GM21528 (cell line): ENCODE data around the gene ZNF417.
"Not testable (repeated sequence)": the region's sequence is repeated elsewhere in the genome, so short reads cannot be mapped to it uniquely, and the experiment has no call there.

Experiments
- ATAC-seq: cut with Tn5 transposase; IDR thresholded peaks from one replicate; pipeline ENCODE4 v1.9.1; 2021; ENCODE audit warnings: mild to moderate bottlenecking, moderate library complexity; ENCODE audit not compliant: unreplicated experiment, low FRiP score

Gene ZNF417

DNA sequence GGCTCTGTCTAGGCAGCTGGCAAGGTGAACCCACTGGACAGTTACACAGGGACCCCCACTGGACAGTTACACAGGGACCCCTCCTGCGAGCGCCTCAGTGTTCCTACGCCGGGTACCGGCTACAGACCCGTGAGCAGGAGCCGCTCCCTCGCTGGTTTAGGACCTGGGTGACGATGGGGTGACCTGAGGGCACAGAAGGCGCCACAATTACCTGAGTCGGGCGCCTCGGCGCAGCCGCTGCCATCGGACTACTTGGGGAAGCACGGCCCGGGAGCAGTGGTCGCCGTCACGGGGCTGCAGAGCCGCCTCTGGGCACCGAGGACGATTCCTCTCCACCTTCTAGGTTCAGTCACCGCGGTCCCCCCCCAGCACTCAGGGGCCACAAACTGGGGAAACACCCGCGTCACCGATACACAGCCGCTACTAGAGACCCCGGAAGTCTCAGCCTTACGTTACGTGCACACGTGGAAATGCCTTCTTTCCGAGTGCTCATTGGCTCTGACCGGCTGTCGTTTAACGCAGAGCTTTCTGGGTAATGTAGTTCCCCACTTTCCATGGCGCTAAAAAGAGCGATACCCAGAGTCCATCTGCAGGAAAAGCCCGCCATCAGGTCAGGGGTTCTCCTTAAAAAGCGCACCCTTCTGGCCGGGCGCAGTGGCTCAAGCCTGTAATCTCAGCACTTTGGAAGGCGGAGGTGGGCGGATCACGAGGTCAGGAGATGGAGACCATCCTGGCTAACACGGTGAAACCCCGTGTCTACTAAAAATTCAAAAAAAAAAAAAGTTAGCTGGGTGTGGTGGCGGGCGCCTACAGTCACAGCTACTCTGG lies at the start of gene ZNF417:
Gene ZNF417 (minus strand): TSS at position 425 of the 828 bp plus-strand sequence. CDS start 181 bp downstream, at position 244.
- ATAC-seq = peak; percentile 96

DNA sequence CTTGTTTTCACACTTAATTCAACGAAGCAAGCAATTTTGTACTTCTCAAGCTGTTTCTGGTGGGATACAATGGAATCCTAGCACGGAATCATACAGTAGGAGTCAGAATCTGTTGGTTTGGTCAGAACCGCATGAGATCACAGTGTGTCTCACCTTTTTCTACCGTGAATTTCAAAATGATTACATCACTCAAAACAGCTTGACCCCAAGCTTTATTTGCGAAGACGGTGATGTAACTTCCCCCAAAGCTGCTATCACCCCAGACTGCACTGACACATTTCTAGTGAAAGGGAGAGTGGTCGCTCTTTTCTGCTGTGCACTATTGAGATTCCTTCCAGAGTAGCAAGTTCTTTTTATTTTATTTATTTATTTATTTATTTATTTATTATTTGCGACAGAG lies 48.4 kb upstream of the ZNF417 start:
- ATAC-seq = no peak

DNA sequence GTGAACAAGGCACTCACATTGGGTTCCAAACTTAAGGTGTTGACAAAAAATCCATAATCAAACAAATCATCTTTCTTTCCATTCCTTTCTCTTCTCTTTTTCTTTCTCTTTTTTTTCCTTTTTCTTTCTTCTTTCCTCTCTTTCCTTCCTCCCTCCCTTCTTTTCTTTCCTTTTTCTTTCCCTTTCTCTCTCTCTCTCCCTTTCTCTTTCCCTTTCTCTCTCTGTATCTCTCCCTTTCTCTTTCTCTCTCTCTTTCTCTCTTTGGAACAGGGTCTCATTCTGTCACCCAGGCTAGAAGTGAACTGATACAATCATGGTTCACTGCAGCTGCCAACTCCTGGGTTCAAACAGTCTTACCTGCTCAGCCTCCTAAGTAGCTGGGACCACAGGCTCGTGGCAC lies 45.4 kb upstream of the ZNF417 start:
- no peak for ATAC-seq

DNA sequence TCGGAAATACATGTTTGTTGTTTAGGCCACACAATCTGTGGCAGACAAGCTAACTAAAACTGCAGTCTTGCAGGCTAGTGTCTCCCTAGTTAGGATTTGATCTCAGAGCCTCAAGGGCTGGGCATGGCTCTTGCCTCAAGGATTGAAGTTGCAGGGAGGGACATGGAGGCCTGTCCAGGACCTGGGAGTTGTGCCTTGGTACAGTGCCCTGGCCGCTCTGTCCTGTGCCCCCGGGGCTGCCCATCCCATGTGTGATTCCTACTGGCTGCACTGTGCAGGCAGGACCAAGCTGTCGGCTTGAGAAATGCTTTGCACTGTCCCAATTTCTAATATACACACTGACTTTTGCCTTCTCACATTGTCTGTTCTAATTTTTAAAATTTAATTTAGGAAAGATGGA lies 38.6 kb upstream of the ZNF417 start:
- no peak for ATAC-seq

DNA sequence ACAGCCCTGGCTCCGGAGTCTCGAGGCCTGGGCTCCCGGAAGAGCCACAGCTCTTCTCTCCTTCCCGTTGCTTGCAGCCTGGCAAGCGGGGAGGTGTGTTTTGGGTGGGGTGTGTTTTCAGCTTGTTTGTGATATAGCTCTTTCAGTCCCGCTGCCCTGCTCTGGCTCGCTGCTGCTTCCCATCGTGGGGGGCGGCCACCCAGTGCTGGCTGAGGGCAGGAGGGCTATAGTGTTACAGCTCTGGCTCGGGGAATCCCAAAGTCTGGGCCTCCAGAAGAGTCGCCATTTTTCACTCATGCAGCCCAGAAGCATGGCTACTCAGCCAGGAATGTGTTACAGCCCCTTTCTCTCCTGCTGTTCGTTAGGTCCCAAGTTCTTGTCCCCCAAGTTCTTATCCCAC lies 33.3 kb upstream of the ZNF417 start:
- no peak for ATAC-seq

- no peak for ATAC-seq
These were observed 32.9 kb upstream of the ZNF417 start for GRCh38 chr19:57949296-57949695.

DNA sequence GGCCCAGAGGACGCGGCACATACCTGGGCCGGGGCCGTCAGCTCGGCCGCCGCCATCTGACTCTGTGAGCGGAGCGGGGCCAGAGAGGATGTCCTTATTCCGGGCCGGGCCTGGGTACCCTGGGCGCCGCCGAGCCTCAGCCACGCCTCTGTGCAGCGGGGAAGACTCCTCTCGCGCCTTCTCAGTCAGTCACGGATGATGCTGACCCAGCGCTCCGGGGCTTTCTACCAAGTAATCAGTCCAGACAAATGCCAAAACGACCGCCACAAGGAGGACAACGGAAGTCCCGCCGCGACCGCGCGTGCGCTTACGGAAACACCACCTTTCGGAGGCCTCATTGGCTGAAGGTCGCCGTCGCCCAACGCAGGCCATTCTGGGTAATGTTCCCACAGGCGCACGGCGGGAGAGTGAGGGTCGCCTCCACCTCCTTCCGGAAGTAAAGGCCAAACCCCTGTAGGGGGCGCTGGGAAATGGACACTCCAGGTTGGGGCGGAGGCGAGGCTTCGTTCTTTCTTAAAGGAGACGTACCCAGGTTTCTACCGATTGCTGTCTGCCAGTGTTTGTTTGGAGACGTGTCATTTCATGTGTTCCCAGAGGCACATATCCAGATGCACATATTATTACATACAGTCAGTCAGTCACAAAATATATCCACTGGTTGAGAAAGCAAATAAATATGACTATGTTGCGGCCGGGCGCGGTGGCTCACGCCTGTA lies 31.2 kb upstream of the ZNF417 start, which contains the start of gene ZNF256:
Gene ZNF256 (minus strand): TSS at position 288 of the 716 bp plus-strand sequence. CDS start 232 bp downstream, at position 56.
- ATAC-seq = peak; percentile 85

DNA sequence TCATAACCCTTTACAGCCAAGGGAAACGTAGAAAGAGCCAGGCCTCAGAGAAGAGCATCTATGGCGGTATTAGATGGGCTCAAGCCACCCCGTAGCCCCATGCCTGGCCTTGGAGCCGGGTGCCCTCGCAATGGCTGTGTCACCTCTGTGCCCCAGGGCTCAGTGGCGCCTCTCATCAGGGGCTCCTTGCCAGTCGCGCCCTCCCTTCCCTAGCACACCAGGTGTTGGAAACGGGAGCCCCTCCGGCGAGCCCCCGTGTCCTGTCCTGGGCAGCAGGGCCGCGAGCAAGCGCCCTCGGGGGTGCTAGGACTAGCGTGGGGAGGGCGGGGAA lies 30.7 kb upstream of the ZNF417 start:
- peak; percentile 5 for ATAC-seq

- ATAC-seq = no peak
These were observed 29.9 kb upstream of the ZNF417 start for GRCh38 chr19:57946316-57946715.

GRCh38 chr19:57941593-57941992 lies 25.2 kb upstream of the ZNF417 start:
- ATAC-seq = no peak

- no peak for ATAC-seq
These were observed 19.3 kb upstream of the ZNF417 start for GRCh38 chr19:57935731-57936130.

DNA sequence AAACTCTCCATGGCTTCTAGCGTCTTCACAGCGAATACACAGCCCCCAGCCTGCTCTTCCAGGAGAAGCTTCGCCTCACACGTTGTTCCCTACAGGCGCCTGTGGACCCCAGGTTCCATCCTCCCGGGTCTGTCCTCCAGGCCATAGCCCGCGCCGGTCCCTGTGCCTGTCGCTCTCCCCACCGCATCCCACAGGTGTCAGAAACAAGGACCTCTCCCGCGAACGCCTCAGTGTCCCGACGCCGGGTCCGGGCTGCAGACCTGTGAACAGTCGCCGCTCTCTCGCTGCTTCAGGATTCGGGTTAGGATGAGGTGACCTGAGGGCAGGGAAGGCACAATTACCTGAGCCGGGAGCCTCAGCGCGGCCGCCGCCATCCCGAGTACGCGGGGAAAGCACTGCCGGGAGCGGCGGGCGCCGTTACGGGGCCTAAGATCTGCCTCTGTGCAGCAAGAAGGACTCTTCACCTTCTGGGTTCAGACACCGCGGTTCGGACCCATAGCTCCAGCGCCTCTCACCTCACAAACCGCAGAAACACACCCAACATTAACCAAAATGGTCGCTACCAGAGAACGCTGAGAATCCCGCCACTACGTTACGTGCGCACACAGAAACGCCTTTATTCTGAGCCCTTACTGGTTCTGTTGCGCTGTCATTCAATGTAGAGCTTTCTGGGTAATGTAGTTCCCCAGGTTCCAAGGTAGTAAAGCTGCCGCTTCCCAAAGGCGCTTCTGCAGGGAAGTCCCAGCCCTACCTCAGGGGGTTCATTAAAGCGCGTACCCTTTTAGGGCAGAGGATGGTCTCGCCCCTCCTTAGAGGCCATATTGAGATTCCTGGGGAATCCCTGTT lies 18.7 kb upstream of the ZNF417 start, which contains the start of gene ZNF418:
Gene ZNF418 (minus strand): TSS at position 583 of the 846 bp plus-strand sequence. CDS start 1,580 bp downstream, outside the sequence.
- no peak for ATAC-seq

DNA sequence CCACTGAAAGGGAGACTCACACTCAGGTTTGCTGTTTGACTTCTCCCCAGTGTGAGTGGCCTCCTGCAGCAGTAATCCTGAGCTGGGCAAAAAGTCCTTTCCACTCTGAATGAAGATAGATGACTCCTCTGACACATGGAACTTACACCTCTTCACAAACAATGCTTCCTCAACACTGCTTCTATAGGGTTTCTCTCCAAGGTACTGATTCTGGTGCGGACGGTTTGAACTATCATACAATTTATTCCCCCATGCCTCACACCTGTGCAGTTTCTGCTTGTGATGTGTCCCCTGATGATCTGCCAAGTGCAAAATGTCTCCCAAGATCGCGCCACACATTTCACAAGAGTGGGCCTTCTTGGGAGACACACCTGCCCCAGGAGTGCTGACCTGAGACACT lies 11.2 kb upstream of the ZNF417 start:
- no peak for ATAC-seq

- ATAC-seq = no peak
These were observed 1.9 kb downstream of the ZNF417 start for GRCh38 chr19:57914531-57914930.

GRCh38 chr19:57907394-57907793 lies 9.0 kb downstream of the ZNF417 start:
- no peak for ATAC-seq

- ATAC-seq = no peak
These were observed 11.1 kb downstream of the ZNF417 start for GRCh38 chr19:57905258-57905657.

GRCh38 chr19:57903618-57904184 lies 12.7 kb downstream of the ZNF417 start:
- no peak for ATAC-seq

DNA sequence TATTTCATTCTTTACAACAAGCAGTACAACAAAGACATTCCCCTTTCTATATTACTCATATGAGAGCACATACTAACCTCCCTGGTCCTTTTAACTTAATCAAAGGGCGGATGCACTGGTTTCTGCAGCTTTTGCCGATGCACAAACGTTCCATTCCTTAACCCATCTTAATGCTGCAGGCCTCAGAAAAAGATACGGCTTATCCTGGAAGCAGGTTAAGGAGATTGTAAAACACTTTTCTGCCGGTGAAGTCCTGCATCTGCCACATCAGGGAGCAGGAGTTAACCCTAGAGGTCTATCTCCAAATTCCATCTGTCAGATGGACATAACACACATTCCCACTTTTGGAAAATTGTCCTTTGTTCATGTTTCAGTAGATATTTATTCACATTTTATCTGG lies 16.1 kb downstream of the ZNF417 start:
- ATAC-seq = no peak

DNA sequence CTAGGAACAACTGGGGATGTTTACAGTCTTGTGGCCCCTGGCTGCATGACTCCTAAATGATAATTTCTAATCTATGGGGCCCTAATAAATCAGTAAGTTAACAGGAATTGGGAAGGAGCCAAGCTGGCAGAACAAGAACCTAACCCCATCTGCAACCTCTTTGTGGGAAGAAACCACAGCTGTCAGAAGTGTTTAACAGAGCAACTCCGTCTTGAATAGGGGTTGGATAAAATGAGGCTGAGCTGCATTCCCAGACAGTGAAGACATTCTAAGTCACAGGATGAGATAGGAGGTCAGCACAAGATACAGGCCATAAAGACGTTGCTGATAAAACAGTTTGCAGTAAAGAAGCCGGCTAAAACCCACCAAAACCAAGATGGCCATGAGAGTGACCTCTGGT lies 25.7 kb downstream of the ZNF417 start:
- ATAC-seq = not testable (repeated sequence)

DNA sequence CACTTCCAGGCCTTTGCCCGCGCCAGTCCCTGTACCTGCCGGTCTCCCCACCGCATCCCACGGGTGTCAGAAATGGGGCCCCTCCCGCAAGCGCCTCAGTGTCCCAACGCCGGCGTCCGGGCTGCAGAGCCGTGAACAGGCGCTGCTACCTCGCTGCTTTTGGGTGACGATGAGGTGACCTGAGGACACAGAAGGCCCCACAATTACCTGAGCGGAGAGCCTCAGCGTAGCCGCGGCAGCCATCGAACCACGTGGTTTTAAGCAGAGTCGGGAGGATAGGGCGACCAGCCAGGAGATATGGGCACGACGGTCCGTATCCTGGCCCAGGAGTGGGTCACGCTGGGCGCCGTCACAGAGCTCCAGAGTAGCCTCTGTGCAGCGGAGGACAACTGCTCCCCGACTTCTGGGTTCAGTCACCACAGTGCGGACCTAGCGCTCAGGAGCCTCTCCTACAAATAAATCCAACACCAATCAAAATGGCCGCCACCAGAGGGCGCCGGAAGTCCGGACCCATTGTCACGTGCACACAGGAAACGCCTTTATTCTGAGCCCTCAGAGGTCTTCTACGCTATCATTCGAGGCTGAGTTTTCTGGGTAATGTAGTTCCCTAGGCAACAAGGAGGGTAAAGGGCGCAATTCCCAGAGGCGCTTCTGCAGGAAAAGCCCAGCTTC lies 27.7 kb downstream of the ZNF417 start, which contains the start of gene ZNF814:
Gene ZNF814 (minus strand): TSS at position 478 of the 672 bp plus-strand sequence. CDS start 235 bp downstream, at position 243.
- peak; percentile 69 for ATAC-seq
